Measurements from ENCODE around the gene MCUR1.
"Not testable (repeated sequence)": the region's sequence is repeated elsewhere in the genome, so short reads cannot be mapped to it uniquely, and the experiment has no call there.

MCUR1 gene

GRCh38 chr6:13814176-13814937 lies at the start of gene MCUR1:
Gene MCUR1 (minus strand): TSS chr6:13814557. CDS start chr6:13814429, 128 bp downstream.
- peak; percentile 83 to 85 for DNase-seq

GRCh38 chr6:13863699-13864155 lies 49.4 kb upstream of the MCUR1 start:
- DNase-seq = no peak

- DNase-seq = not testable (repeated sequence)
Measured at GRCh38 chr6:13860556-13861185, 46.3 kb upstream of the MCUR1 start.

GRCh38 chr6:13859871-13860555 lies 45.7 kb upstream of the MCUR1 start:
- DNase-seq = no peak

- no peak for DNase-seq
Measured at GRCh38 chr6:13854716-13855250, 40.4 kb upstream of the MCUR1 start.

- DNase-seq = no peak
Measured at GRCh38 chr6:13853871-13854270, 39.5 kb upstream of the MCUR1 start.

- no peak for DNase-seq
Measured at GRCh38 chr6:13851803-13852202, 37.4 kb upstream of the MCUR1 start.

GRCh38 chr6:13851330-13851729 lies 37.0 kb upstream of the MCUR1 start:
- no peak for DNase-seq

- DNase-seq = not testable (repeated sequence)
Measured at GRCh38 chr6:13850690-13851089, 36.3 kb upstream of the MCUR1 start.

GRCh38 chr6:13848522-13849150 lies 34.3 kb upstream of the MCUR1 start:
- DNase-seq = no peak

- DNase-seq = no peak
Measured at GRCh38 chr6:13847326-13848050, 33.1 kb upstream of the MCUR1 start.

GRCh38 chr6:13846841-13847240 lies 32.5 kb upstream of the MCUR1 start:
- DNase-seq = peak in 1 of 2 experiments; percentile 9

GRCh38 chr6:13841936-13842335 lies 27.6 kb upstream of the MCUR1 start:
- DNase-seq = no peak

GRCh38 chr6:13838616-13839015 lies 24.3 kb upstream of the MCUR1 start:
- DNase-seq = no peak

- DNase-seq = no peak
Measured at GRCh38 chr6:13836170-13836569, 21.8 kb upstream of the MCUR1 start.

- DNase-seq = no peak
Measured at GRCh38 chr6:13834790-13835189, 20.4 kb upstream of the MCUR1 start.

GRCh38 chr6:13834018-13834417 lies 19.7 kb upstream of the MCUR1 start:
- DNase-seq = not testable (repeated sequence)

- no peak for DNase-seq
Measured at GRCh38 chr6:13832778-13833177, 18.4 kb upstream of the MCUR1 start.

- DNase-seq = no peak
Measured at GRCh38 chr6:13831615-13832014, 17.3 kb upstream of the MCUR1 start.

- DNase-seq = no peak
Measured at GRCh38 chr6:13830803-13831202, 16.4 kb upstream of the MCUR1 start.

- DNase-seq = not testable (repeated sequence)
Measured at GRCh38 chr6:13829419-13829818, 15.1 kb upstream of the MCUR1 start.

GRCh38 chr6:13828656-13829301 lies 14.4 kb upstream of the MCUR1 start:
- not testable (repeated sequence) for DNase-seq
